A673 (cell line): Measurements from ENCODE around the gene SHROOM4. TPM values are rescaled to one million over a fixed set of nuclear protein-coding genes. Genes with fewer than 3 reads are reported as not detected.

ENCODE experiments used
- BruUV-seq: library from RNA; stranded (reverse); fragments of 400-500 nt; replicated peaks from 2 replicates; lab custom pipeline; 2021; lab: Mats Ljungman, UMichigan
- CTCF ChIA-PET: fragments of 300-600 bp; sonication (Branson Sonifier 250); formaldehyde crosslinking; loops from one replicate; lab custom pipeline; 2022; ENCODE audit warnings: antibody characterized with exemption; lab: Charles Lee
- POLR2A ChIA-PET: fragments of 300-600 bp; sonication (Branson Sonifier 250); formaldehyde crosslinking; loops from one replicate; lab custom pipeline; 2022; ENCODE audit warnings: antibody characterized with exemption; ENCODE audit not compliant: low non-redundant PET; lab: Charles Lee
- DNase-seq: peaks from one replicate; pipeline ENCODE4 v3.0.0-alpha.2; 2015; ENCODE audit warnings: low spot score
- H3K27ac ChIP-seq: fragments of 200-600 bp; sonication (generic); 2 replicates; pipeline ENCODE4 v1.5.1; 2016; ENCODE audit warnings: mixed run types, low read depth, mild to moderate bottlenecking, mixed read lengths, antibody characterized with exemption, low read length; ENCODE audit not compliant: poor library complexity, severe bottlenecking
- H3K27me3 ChIP-seq: fragments of 200-600 bp; sonication (generic); replicated peaks from 2 replicates; pipeline ENCODE4 v1.6.1; 2017; ENCODE audit warnings: mixed run types, low read depth, mild to moderate bottlenecking, mixed read lengths, antibody characterized with exemption, low read length; ENCODE audit not compliant: insufficient read depth, poor library complexity
- H3K36me3 ChIP-seq: fragments of 200-600 bp; sonication (generic); 2 replicates; pipeline ENCODE4 v1.6.1; 2016; ENCODE audit warnings: mixed run types, mild to moderate bottlenecking, mixed read lengths, antibody characterized with exemption, low read length; ENCODE audit not compliant: insufficient read depth, poor library complexity, severe bottlenecking
- H3K4me1 ChIP-seq: fragments of 200-600 bp; sonication (generic); 2 replicates; pipeline ENCODE4 v1.6.1; 2017; ENCODE audit warnings: mixed run types, mild to moderate bottlenecking, mixed read lengths, antibody characterized with exemption, low read length; ENCODE audit not compliant: insufficient read depth, poor library complexity, severe bottlenecking
- H3K4me3 ChIP-seq: fragments of 200-600 bp; sonication (generic); 2 replicates; pipeline ENCODE4 v1.5.1; 2016; ENCODE audit warnings: low read depth, mixed run types, mild to moderate bottlenecking, mixed read lengths, low read length; ENCODE audit not compliant: poor library complexity, severe bottlenecking
- H3K9me3 ChIP-seq: fragments of 200-600 bp; sonication (generic); 2 replicates; pipeline ENCODE4 v1.6.1; 2016; ENCODE audit warnings: mixed run types, low read depth, mild to moderate bottlenecking, mixed read lengths, antibody characterized with exemption, low read length; ENCODE audit not compliant: poor library complexity, severe bottlenecking
- CTCF ChIP-seq: fragments of 300-800, 200-600 bp; sonication (generic); conservative IDR thresholded peaks from 2 replicates; pipeline ENCODE4 v1.5.1; 2017; ENCODE audit warnings: low read depth, mild to moderate bottlenecking, antibody characterized with exemption, low read length, moderate library complexity, mixed read lengths
- EZH2 ChIP-seq: fragments of 200-600 bp; sonication (generic); IDR thresholded peaks from 2 replicates; pipeline ENCODE4 v1.6.1; 2017; ENCODE audit warnings: borderline replicate concordance, low read depth, mild to moderate bottlenecking, mixed read lengths, antibody characterized with exemption, low read length; ENCODE audit not compliant: poor library complexity, severe bottlenecking
- intact Hi-C: fragments of 100-400 bp; cut with micrococcal nuclease; formaldehyde crosslinking; loops from one replicate; pipeline ENCODE4 v1.10.0; 2022; ENCODE audit not compliant: unreplicated experiment
- total RNA-seq: library from RNA; stranded (reverse); gene quantifications from 2 replicates; pipeline ENCODE4 v1.2.3, GENCODE V29; 2021

Gene SHROOM4
- total RNA-seq, 1 experiment from 2014 or later: 7.0 TPM

- H3K4me1 ChIP-seq: peaks cover 17% of the 10 kb centered on the region
- TF ChIP-seq EZH2 (no peak), CTCF (no peak)
- H3K9me3 ChIP-seq: no peaks in the 10 kb centered on the region
- H3K27ac ChIP-seq: no peak overlapping the region
- no TSS peak for BruUV-seq
- no peaks in the 10 kb centered on the region for H3K36me3 ChIP-seq
- H3K4me3 ChIP-seq: no peak overlapping the region
- no peak for DNase-seq
- intact Hi-C loops: no loop called here
- POLR2A ChIA-PET: no interaction called here
- H3K27me3 ChIP-seq: no peaks in the 10 kb centered on the region
- CTCF ChIA-PET: no interaction called here
Measured at GRCh38 chrX:50716706-50717105, 97.3 kb downstream of the SHROOM4 start.

GRCh38 chrX:50712777-50713176, 101.2 kb downstream of the SHROOM4 start:
- ChIA-PET POLR2A (no interaction called here), CTCF (no interaction called here)
- TF ChIP-seq CTCF: no peak
- no peak for TF ChIP-seq EZH2
- Histone ChIP-seq H3K27me3 (no peaks in the 10 kb centered on the region), H3K36me3 (no peaks in the 10 kb centered on the region), H3K27ac (no peak overlapping the region), H3K9me3 (no peaks in the 10 kb centered on the region), H3K4me3 (no peak overlapping the region), H3K4me1 (peaks cover 25% of the 10 kb centered on the region)
- intact Hi-C loops: no loop called here
- DNase-seq: no peak
- no TSS peak for BruUV-seq

- TF ChIP-seq EZH2 (no peak), CTCF (no peak)
- Histone ChIP-seq H3K9me3 (no peaks in the 10 kb centered on the region), H3K4me1 (peaks cover 33% of the 10 kb centered on the region), H3K27me3 (no peaks in the 10 kb centered on the region), H3K36me3 (no peaks in the 10 kb centered on the region), H3K4me3 (no peak overlapping the region), H3K27ac (no peak overlapping the region)
- BruUV-seq: no TSS peak
- POLR2A ChIA-PET: no interaction called here
- DNase-seq: no peak
- CTCF ChIA-PET: no interaction called here
- intact Hi-C loops: no loop called here
Measured at GRCh38 chrX:50711907-50712306, 102.1 kb downstream of the SHROOM4 start.
